ENCODE results near the gene ATXN1. TPM values are rescaled to one million over a fixed set of nuclear protein-coding genes. Genes with fewer than 3 reads are reported as not detected.

ATXN1 gene
- total and polyA plus RNA-seq, 2 of the 13 experiments (the other 11 are each of a cell fraction or from before 2014, with no cell fraction given), result 20.7 to 39.5 TPM

DNA sequence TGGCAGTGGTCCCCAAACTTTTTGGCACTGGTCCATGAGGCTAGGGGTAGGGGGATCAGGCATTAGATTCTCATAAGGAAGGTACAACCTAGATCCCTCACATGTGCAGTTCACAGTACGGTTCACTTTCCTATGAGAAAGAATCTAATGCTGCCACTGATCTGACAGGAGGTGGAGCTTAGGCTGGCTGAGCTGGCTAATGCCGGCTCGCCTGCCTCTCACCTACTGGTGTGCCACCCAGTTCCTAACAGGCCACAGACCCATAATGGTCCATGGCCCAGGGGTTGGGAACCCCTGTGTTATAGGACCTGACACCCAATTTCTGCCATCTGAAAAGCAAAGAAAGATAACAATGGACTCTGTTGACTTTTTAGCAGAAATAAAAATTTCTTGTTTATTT, 323.3 kb downstream of the ATXN1 start:
- H3K27ac ChIP-seq (ENCODE audit: extremely low read length, insufficient read depth, low read length), result no peak overlapping the region
- intact Hi-C loops (cut with micrococcal nuclease; ENCODE audit: unreplicated experiment), result no loop called here
- DNase-seq (ENCODE audit: low spot score), result no peak
- TF ChIP-seq FOXC1 (CRISPR knock-in tag; IDR thresholded peaks at IDR 0.05; ENCODE audit: borderline replicate concordance), result no peak
- no peak overlapping the region for H2AFZ ChIP-seq (ENCODE audit: low read length)
- H3K9me3 ChIP-seq (ENCODE audit: low read length), result no peaks in the 10 kb centered on the region
- no peaks in the 10 kb centered on the region for H3K79me2 ChIP-seq (ENCODE audit: insufficient read depth, low read length)
- POLR2A ChIA-PET, result no interaction called here
- H3K4me2 ChIP-seq (ENCODE audit: low read depth, low read length), result no peak overlapping the region
- no peak for ATAC-seq
- 100% methylated on average over 3 of the region's 3 CpGs for WGBS (ENCODE audit: low lambda C conversion rate)
- H3K27me3 ChIP-seq (ENCODE audit: control insufficient read depth in 1 of 2, insufficient read depth in 2 of 2, low read length in 2 of 2), result no peaks in the 10 kb centered on the region
- H3K4me1 ChIP-seq (ENCODE audit: insufficient read depth, low read length), result no peaks in the 10 kb centered on the region
- no TSS peak for BruUV-seq (replicated peaks)
- no peak overlapping the region for H3K9ac ChIP-seq (ENCODE audit: insufficient read depth, low read depth, low read length)
- no peak for FAIRE-seq
- H4K20me1 ChIP-seq (ENCODE audit: insufficient read depth, low read length), result no peaks in the 10 kb centered on the region
- in situ Hi-C loops (cut with HindIII; ENCODE audit: extremely low pct_ligation_motif_present, low pct_unique_long_range_greater_than_20kb), result no loop called here
- H3K4me3 ChIP-seq (replicated peaks in 1 of 3; ENCODE audit: insufficient read depth in 1 of 3, low read depth in 2 of 3, low read length in 3 of 3), result no peak overlapping the region
- CTCF ChIA-PET (ENCODE audit: low intra/inter-chr PET ratio, low total read pairs), result no interaction called here
- H3K36me3 ChIP-seq (replicated peaks in 1 of 2; ENCODE audit: control insufficient read depth in 1 of 2, insufficient read depth in 2 of 2, low read length in 2 of 2), result peaks cover 0 to 3% of the 10 kb centered on the region in 2 experiments; a peak in 1 of 5 replicates

DNA sequence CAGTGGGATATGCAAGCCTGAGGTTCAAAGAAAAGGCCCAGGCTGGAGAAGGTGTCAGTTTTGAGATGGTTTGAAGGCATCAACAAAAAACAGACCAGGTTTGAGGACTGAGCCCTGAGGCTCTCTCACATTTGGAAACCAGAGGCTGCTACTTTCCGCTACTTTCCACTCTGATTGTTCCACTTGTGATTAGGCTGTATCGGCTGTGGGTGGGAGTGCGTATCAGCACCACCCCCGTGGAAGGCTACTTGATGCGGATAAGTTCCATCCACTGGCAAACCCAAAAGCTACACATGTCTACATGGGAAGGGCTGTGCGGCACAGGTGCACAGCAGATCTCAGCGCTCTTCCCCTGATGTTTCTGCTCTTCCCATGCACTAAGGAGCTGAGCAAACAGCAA, 324.2 kb downstream of the ATXN1 start:
- ChIA-PET CTCF (ENCODE audit: low intra/inter-chr PET ratio, low total read pairs) (no interaction called here), POLR2A (no interaction called here)
- Histone ChIP-seq H2AFZ (ENCODE audit: low read length) (no peak overlapping the region), H3K36me3 (replicated peaks in 1 of 2; ENCODE audit: control insufficient read depth in 1 of 2, insufficient read depth in 2 of 2, low read length in 2 of 2) (peaks cover 0 to 3% of the 10 kb centered on the region in 2 experiments; a peak in 1 of 5 replicates), H3K27me3 (ENCODE audit: control insufficient read depth in 1 of 2, insufficient read depth in 2 of 2, low read length in 2 of 2) (no peaks in the 10 kb centered on the region), H3K9ac (ENCODE audit: insufficient read depth, low read depth, low read length) (no peak overlapping the region), H3K79me2 (ENCODE audit: insufficient read depth, low read length) (no peaks in the 10 kb centered on the region), H3K4me1 (ENCODE audit: insufficient read depth, low read length) (no peaks in the 10 kb centered on the region), H3K27ac (ENCODE audit: extremely low read length, insufficient read depth, low read length) (no peak overlapping the region), H3K9me3 (ENCODE audit: low read length) (no peaks in the 10 kb centered on the region), H3K4me3 (replicated peaks in 1 of 3; ENCODE audit: insufficient read depth in 1 of 3, low read depth in 2 of 3, low read length in 3 of 3) (no peak overlapping the region), H3K4me2 (ENCODE audit: low read depth, low read length) (no peak overlapping the region), H4K20me1 (ENCODE audit: insufficient read depth, low read length) (no peaks in the 10 kb centered on the region; the same call in 1 of the 2 replicates)
- 98% methylated on average over 7 of the region's 7 CpGs for WGBS (ENCODE audit: low lambda C conversion rate)
- no TSS peak for BruUV-seq (replicated peaks)
- intact Hi-C loops (cut with micrococcal nuclease; ENCODE audit: unreplicated experiment) (no loop called here), in situ Hi-C loops (cut with HindIII; ENCODE audit: extremely low pct_ligation_motif_present, low pct_unique_long_range_greater_than_20kb) (no loop called here)
- TF ChIP-seq MEF2D (CRISPR knock-in tag; IDR thresholded peaks at IDR 0.05) (no peak), ZNF883 (CRISPR knock-in tag; IDR thresholded peaks at IDR 0.05; ENCODE audit: not compliant biosample characterization) (no peak), SOX5 (CRISPR knock-in tag; IDR thresholded peaks at IDR 0.05; ENCODE audit: borderline replicate concordance) (no peak), ZNF614 (CRISPR knock-in tag; IDR thresholded peaks at IDR 0.05; ENCODE audit: borderline replicate concordance) (no peak), WIZ (CRISPR knock-in tag; IDR thresholded peaks at IDR 0.05) (no peak), ZSCAN22 (CRISPR knock-in tag; IDR thresholded peaks at IDR 0.05) (no peak), SP140L (CRISPR knock-in tag; IDR thresholded peaks at IDR 0.05; ENCODE audit: borderline replicate concordance) (no peak), RFXANK (CRISPR knock-in tag; IDR thresholded peaks at IDR 0.05) (no peak)
- TF ChIP-seq, protein P1, sequence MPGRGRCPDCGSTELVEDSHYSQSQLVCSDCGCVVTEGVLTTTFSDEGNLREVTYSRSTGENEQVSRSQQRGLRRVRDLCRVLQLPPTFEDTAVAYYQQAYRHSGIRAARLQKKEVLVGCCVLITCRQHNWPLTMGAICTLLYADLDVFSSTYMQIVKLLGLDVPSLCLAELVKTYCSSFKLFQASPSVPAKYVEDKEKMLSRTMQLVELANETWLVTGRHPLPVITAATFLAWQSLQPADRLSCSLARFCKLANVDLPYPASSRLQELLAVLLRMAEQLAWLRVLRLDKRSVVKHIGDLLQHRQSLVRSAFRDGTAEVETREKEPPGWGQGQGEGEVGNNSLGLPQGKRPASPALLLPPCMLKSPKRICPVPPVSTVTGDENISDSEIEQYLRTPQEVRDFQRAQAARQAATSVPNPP (CRISPR knock-in tag; IDR thresholded peaks at IDR 0.05), result no peak
- no peak for ATAC-seq
- DNase-seq (ENCODE audit: low spot score), result no peak
- no peak for FAIRE-seq
